ENCODE data around the gene TNNC1.

The TNNC1 gene

GRCh38 chr3:52442409-52443267, 11.2 kb downstream of the TNNC1 start:
- TF ChIP-seq, protein P1, sequence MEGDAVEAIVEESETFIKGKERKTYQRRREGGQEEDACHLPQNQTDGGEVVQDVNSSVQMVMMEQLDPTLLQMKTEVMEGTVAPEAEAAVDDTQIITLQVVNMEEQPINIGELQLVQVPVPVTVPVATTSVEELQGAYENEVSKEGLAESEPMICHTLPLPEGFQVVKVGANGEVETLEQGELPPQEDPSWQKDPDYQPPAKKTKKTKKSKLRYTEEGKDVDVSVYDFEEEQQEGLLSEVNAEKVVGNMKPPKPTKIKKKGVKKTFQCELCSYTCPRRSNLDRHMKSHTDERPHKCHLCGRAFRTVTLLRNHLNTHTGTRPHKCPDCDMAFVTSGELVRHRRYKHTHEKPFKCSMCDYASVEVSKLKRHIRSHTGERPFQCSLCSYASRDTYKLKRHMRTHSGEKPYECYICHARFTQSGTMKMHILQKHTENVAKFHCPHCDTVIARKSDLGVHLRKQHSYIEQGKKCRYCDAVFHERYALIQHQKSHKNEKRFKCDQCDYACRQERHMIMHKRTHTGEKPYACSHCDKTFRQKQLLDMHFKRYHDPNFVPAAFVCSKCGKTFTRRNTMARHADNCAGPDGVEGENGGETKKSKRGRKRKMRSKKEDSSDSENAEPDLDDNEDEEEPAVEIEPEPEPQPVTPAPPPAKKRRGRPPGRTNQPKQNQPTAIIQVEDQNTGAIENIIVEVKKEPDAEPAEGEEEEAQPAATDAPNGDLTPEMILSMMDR (IDR thresholded peaks at IDR 0.05; ENCODE audit: extremely low read depth, insufficient read depth, missing control alignments) = no peak
- DNase-seq (ENCODE audit: low spot score) = no peak
- in situ Hi-C loops (cut with MboI; ENCODE audit: low pct_unique_long_range_greater_than_20kb, low sequenced_read_pairs, unreplicated experiment) = no loop called here

- in situ Hi-C loops (cut with MboI; ENCODE audit: low pct_unique_long_range_greater_than_20kb, low sequenced_read_pairs, unreplicated experiment) = no loop called here
- TF ChIP-seq, protein P1 (IDR thresholded peaks at IDR 0.05; ENCODE audit: extremely low read depth, insufficient read depth, missing control alignments) = no peak
- DNase-seq (ENCODE audit: low spot score) = no peak
Observed at GRCh38 chr3:52441772-52442332, 12.0 kb downstream of the TNNC1 start.

GRCh38 chr3:52441091-52441771, 12.6 kb downstream of the TNNC1 start:
- TF ChIP-seq, protein P1 (IDR thresholded peaks at IDR 0.05; ENCODE audit: extremely low read depth, insufficient read depth, missing control alignments) = no peak
- no peak for DNase-seq (ENCODE audit: low spot score)
- in situ Hi-C loops (cut with MboI; ENCODE audit: low pct_unique_long_range_greater_than_20kb, low sequenced_read_pairs, unreplicated experiment) = no loop called here

DNA sequence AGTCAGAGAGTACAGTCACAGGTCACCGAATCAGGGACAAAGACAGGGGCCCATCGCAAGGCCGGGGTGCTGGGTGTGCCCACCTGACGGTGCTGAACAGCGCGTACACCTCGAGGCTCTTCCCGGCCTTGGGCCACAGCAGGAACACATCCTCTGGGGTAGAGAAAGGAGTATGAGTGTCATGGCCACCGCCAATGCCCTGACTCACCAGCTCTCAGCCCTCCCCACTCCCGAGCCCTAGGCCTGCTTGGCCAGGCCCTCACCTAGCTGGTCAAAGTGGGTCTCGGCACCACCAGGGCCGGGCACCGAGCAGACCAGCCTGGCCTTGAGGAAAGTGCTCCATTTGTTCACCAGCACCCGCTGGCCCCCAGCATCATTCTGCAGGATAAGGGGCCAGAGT, 13.2 kb downstream of the TNNC1 start:
- no peak for DNase-seq (ENCODE audit: low spot score)
- TF ChIP-seq, protein P1 (IDR thresholded peaks at IDR 0.05; ENCODE audit: extremely low read depth, insufficient read depth, missing control alignments) = no peak
- in situ Hi-C loops (cut with MboI; ENCODE audit: low pct_unique_long_range_greater_than_20kb, low sequenced_read_pairs, unreplicated experiment) = no loop called here

DNA sequence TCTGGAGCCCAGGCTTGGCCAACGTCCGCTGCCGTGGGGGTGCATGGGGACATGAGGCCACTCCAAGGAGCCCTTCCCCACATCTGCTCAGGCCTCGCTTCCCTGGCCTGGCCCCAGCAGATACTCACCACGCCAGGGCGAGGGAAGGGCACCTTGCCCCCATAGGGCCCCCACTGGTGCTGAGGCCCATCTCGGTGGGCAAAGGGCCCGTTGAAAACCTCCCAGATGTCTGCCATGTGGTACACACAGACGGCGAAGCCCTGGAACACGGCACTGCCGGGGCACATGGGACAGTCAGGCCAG, 13.6 kb downstream of the TNNC1 start:
- DNase-seq (ENCODE audit: low spot score) = no peak
- in situ Hi-C loops (cut with MboI; ENCODE audit: low pct_unique_long_range_greater_than_20kb, low sequenced_read_pairs, unreplicated experiment) = no loop called here
- TF ChIP-seq, protein P1 (IDR thresholded peaks at IDR 0.05; ENCODE audit: extremely low read depth, insufficient read depth, missing control alignments) = no peak

GRCh38 chr3:52439426-52440248, 14.2 kb downstream of the TNNC1 start:
- DNase-seq (ENCODE audit: low spot score) = no peak
- TF ChIP-seq, protein P1 (IDR thresholded peaks at IDR 0.05; ENCODE audit: extremely low read depth, insufficient read depth, missing control alignments) = no peak
- in situ Hi-C loops (cut with MboI; ENCODE audit: low pct_unique_long_range_greater_than_20kb, low sequenced_read_pairs, unreplicated experiment) = no loop called here
